ENCODE data around the gene HEXIM2. TPM values are rescaled to one million over a fixed set of nuclear protein-coding genes. Genes with fewer than 3 reads are reported as not detected.
A peak's percentile ranks its signal among the peaks of the same experiment; 100 is the strongest.

Gene HEXIM2
- total RNA-seq, 1 donor from 2014 or later, result 3.0 TPM

- no peak for DNase-seq (ENCODE audit: low read depth)
- H3K4me3 ChIP-seq (ENCODE audit: low read depth, low read length), result peak overlapping the region; percentile 88
- TF ChIP-seq CTCF (conservative IDR thresholded peaks at IDR 0.05; ENCODE audit: low read depth, low read length), result no peak
Observed at GRCh38 chr17:45149669-45150664, 11.7 kb upstream of the HEXIM2 start.

- TF ChIP-seq CTCF (conservative IDR thresholded peaks at IDR 0.05; ENCODE audit: low read depth, low read length), result no peak
- H3K4me3 ChIP-seq (ENCODE audit: low read depth, low read length), result peak overlapping the region; percentile 88
- no peak for DNase-seq (ENCODE audit: low read depth)
Observed at GRCh38 chr17:45150911-45151809, 10.5 kb upstream of the HEXIM2 start.

- no peak for DNase-seq (ENCODE audit: low read depth)
- TF ChIP-seq CTCF (conservative IDR thresholded peaks at IDR 0.05; ENCODE audit: low read depth, low read length), result no peak
- H3K4me3 ChIP-seq (ENCODE audit: low read depth, low read length), result no peak overlapping the region
Observed at GRCh38 chr17:45155029-45155428, 6.6 kb upstream of the HEXIM2 start.

- TF ChIP-seq CTCF (conservative IDR thresholded peaks at IDR 0.05; ENCODE audit: low read depth, low read length), result no peak
- no peak overlapping the region for H3K4me3 ChIP-seq (ENCODE audit: low read depth, low read length)
- no peak for DNase-seq (ENCODE audit: low read depth)
Observed at GRCh38 chr17:45155483-45155882, 6.2 kb upstream of the HEXIM2 start.

- TF ChIP-seq CTCF (conservative IDR thresholded peaks at IDR 0.05; ENCODE audit: low read depth, low read length), result no peak
- no peak overlapping the region for H3K4me3 ChIP-seq (ENCODE audit: low read depth, low read length)
- no peak for DNase-seq (ENCODE audit: low read depth)
Observed at GRCh38 chr17:45156242-45156641, 5.4 kb upstream of the HEXIM2 start.

GRCh38 chr17:45160447-45161287, 1.0 kb upstream of the HEXIM2 start:
- peak; percentile 22 for TF ChIP-seq CTCF (conservative IDR thresholded peaks at IDR 0.05; ENCODE audit: low read depth, low read length)
- H3K4me3 ChIP-seq (ENCODE audit: low read depth, low read length), result peak overlapping the region; percentile 99
- DNase-seq (ENCODE audit: low read depth), result no peak
